Measurements from ENCODE around the gene C2orf72. TPM values are rescaled to one million over a fixed set of nuclear protein-coding genes. Genes with fewer than 3 reads are reported as not detected.
A peak's percentile ranks its signal among the peaks of the same experiment; 100 is the strongest.

Gene C2orf72
- total and polyA plus RNA-seq, 2 of the 4 experiments (the other 2 are of a cell fraction) = 0.09 to 0.18 TPM

- TF ChIP-seq ELK1 (IDR thresholded peaks at IDR 0.05; ENCODE audit: borderline replicate concordance, low read depth, low read length) (no peak), SMC3 (IDR thresholded peaks at IDR 0.05; ENCODE audit: low read depth, low read length) (0 out of 2 replicates have a peak, but pooled peaks have one; percentile 17), MAFK (IDR thresholded peaks at IDR 0.05; ENCODE audit: low read depth, low read length) (peak; percentile 79)
Observed at GRCh38 chr2:231056453-231057416, 19.4 kb downstream of the C2orf72 start, which contains the start of gene PSMD1 (continued).

All from IMR-90 (cell line).